ENCODE measurements around the gene DAZAP1.

The DAZAP1 gene

DNA sequence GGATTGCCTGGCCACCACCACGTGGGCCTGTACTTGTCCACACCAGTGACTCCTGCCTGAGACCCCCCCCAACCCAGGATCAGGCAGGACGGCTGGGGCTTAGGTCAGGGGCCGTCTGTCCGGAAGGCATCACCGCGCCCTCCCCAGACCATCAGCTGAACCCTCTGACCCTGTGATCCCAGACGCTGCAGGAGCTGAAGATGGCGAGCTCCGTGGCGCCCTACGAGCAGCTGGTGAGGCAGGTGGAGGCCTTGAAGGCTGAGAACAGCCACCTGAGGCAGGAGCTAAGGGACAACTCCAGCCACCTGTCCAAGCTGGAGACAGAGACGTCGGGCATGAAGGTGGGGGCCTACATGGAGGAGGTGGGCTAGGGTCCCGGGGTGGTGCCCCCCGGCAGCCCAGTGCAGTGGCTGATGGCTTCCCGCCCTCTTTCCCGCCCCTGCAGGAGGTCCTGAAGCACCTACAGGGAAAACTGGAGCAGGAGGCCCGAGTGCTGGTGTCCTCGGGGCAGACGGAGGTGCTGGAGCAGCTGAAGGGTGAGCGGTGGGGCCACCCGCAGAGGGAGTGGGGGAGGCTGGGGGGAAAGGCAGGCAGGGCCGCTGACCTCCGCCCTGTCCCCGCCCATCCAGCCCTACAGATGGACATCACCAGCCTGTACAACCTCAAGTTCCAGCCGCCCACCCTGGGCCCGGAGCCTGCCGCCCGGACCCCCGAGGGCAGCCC, 45.6 kb downstream of the DAZAP1 start:
- TF ChIP-seq FOXK2 (IDR thresholded peaks at IDR 0.05) (no peak), FOXM1 (IDR thresholded peaks at IDR 0.05; ENCODE audit: borderline replicate concordance) (no peak), LEF1 (IDR thresholded peaks at IDR 0.05; ENCODE audit: borderline replicate concordance) (no peak), SP1 (IDR thresholded peaks at IDR 0.05) (no peak), ARNT (IDR thresholded peaks at IDR 0.05) (no peak), NFRKB (IDR thresholded peaks at IDR 0.05) (no peak), FOXA1 (IDR thresholded peaks at IDR 0.05) (no peak), ELF4 (IDR thresholded peaks at IDR 0.05) (no peak), BHLHE40 (IDR thresholded peaks at IDR 0.05; ENCODE audit: borderline replicate concordance) (no peak), ZNF384 (IDR thresholded peaks at IDR 0.05) (no peak), TARDBP (IDR thresholded peaks at IDR 0.05) (no peak), HDGF (IDR thresholded peaks at IDR 0.05; ENCODE audit: borderline replicate concordance) (no peak)
- TF ChIP-seq, protein P1, sequence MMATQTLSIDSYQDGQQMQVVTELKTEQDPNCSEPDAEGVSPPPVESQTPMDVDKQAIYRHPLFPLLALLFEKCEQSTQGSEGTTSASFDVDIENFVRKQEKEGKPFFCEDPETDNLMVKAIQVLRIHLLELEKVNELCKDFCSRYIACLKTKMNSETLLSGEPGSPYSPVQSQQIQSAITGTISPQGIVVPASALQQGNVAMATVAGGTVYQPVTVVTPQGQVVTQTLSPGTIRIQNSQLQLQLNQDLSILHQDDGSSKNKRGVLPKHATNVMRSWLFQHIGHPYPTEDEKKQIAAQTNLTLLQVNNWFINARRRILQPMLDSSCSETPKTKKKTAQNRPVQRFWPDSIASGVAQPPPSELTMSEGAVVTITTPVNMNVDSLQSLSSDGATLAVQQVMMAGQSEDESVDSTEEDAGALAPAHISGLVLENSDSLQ (IDR thresholded peaks at IDR 0.05): no peak
- POLR2A ChIA-PET: interaction anchor here (1.2 to 1.9 kb wide), 2 partner anchors 9 to 184 kb away, joined by 3 to 6 read pairs; partner anchors contain the start of gene CIRBP
- no peak for DNase-seq (ENCODE audit: extremely low spot score)
- CTCF ChIA-PET: interaction anchor here (2.0 kb wide), 1 partner anchor 8 kb away, joined by 9 read pairs; no protein-coding TSS in a partner anchor

DNA sequence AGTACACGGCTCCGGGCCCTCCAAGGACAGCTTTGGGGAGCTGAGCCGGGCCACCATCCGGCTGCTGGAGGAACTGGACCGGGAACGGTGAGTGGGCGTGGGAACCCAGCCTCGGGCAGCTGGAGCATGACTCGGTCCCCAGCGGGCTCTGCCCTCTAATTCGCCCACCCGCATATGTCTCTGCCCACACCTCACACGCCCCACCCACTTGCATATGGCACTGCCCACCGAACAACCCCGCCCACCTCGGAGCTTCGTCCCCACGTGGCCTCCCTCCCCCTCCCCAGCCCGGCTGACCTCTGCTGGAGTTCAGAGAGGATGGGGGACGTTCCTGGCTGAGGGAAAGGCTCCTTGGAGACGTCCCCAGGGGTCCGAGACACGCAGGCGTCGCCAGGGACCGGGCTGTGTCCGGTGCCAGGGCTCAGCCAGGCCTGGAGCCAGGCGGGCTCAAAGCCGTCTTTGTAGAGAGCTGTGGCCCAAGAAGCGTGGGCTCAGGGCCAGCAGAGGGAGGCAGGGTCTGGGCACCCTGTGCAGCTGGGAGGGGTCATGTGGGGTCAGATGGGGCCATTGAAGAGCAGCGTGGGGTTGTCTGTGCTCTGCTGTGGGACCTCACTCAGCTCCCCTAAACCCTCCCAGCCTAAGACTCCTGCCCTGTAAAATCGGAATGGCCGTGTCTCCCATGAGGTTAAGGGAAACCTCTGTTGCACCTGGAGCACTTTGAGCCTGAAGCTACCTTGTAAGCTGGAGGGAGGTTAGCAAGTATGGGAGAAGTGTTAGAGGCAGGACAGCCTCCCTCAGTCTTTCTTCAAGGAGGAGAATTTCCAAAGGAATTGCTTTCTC, 46.4 kb downstream of the DAZAP1 start:
- TF ChIP-seq SUZ12 (IDR thresholded peaks at IDR 0.05): no peak
- peak; percentile 80 for TF ChIP-seq L3MBTL2 (conservative IDR thresholded peaks at IDR 0.05)
- no peak for DNase-seq (ENCODE audit: extremely low spot score)
- ChIA-PET POLR2A (interaction anchor here (1.1 to 1.9 kb wide), 3 partner anchors 9 to 185 kb away, joined by 3 to 6 read pairs (median 3); partner anchors contain the start of gene CIRBP), CTCF (interaction anchor here (0.8 to 2.0 kb wide), 3 partner anchors 9 to 51 kb away, joined by 3 to 9 read pairs (median 3); no protein-coding TSS in a partner anchor)

DNA sequence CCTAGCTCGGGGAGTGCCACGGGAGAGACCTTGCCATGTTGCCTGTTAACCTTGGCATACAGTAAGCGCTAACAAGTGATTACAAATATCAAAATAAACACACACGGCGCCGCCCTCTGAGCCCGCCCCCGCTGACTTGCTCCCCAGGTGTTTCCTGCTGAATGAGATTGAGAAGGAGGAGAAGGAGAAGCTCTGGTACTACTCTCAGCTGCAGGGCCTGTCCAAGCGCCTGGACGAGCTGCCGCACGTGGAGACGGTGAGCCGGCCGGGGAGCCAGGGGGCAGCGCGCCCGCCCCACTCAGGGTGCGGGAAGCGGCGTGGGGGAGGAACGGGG, 47.6 kb downstream of the DAZAP1 start:
- ChIA-PET POLR2A (interaction anchor here (1.1 to 1.5 kb wide), 3 partner anchors 12 to 186 kb away, joined by 3 to 6 read pairs (median 3); partner anchors contain the start of gene CIRBP), CTCF (interaction anchor here (2.0 kb wide), 1 partner anchor 10 kb away, joined by 9 read pairs; no protein-coding TSS in a partner anchor)
- TF ChIP-seq LEF1 (IDR thresholded peaks at IDR 0.05; ENCODE audit: borderline replicate concordance) (no peak), TARDBP (IDR thresholded peaks at IDR 0.05) (no peak), NFRKB (IDR thresholded peaks at IDR 0.05) (no peak), ARNT (IDR thresholded peaks at IDR 0.05) (no peak)
- DNase-seq (ENCODE audit: extremely low spot score): no peak

DNA sequence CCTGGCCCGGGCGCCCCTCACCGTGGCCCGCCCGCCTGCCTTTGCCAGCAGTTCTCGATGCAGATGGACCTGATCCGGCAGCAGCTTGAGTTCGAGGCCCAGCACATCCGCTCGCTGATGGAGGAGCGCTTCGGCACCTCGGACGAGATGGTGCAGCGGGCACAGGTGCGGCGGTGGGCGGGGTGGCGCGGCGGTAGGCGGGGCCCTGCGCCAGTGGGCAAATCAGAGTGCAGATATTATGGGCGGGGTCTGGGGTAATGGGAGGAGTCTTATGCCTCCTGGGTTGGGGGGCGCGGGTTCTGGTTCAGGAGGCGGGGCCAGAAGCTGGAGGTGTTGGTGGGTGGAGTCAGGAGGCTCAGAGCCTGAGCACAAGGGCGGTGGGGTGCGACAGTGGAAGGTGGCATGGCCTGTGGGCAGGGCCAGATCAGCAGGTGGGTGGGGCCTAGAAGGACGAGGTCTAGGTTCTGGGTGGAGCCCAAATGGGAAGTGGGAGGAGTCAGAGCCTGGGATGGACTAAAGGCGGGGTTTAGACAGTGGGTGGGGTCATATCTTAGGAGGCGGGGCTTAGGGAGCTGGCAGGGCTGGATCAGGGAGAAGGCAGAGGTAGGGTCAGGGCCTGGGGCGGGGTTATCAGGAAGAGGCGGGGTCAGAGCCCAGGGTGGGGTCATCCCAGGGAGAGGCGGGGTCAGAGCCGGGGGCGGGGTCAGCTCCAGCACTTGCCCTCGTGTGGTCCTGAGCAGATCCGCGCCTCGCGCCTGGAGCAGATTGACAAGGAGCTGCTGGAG, 48.1 kb downstream of the DAZAP1 start:
- ChIA-PET CTCF (interaction anchor here (0.5 kb wide), 1 partner anchor 342 kb away, joined by 3 read pairs; no protein-coding TSS in a partner anchor), POLR2A (interaction anchor here (1.4 to 1.5 kb wide), 2 partner anchors 11 to 187 kb away, joined by 3 to 6 read pairs; partner anchors contain the start of gene CIRBP)
- TF ChIP-seq HDGF (IDR thresholded peaks at IDR 0.05; ENCODE audit: borderline replicate concordance): 0 out of 2 replicates have a peak, but pooled peaks have one; percentile 14
- no peak for TF ChIP-seq SUZ12 (IDR thresholded peaks at IDR 0.05)
- no peak for TF ChIP-seq LEF1 (IDR thresholded peaks at IDR 0.05; ENCODE audit: borderline replicate concordance)
- peak; percentile 96 for DNase-seq (ENCODE audit: extremely low spot score)

DNA sequence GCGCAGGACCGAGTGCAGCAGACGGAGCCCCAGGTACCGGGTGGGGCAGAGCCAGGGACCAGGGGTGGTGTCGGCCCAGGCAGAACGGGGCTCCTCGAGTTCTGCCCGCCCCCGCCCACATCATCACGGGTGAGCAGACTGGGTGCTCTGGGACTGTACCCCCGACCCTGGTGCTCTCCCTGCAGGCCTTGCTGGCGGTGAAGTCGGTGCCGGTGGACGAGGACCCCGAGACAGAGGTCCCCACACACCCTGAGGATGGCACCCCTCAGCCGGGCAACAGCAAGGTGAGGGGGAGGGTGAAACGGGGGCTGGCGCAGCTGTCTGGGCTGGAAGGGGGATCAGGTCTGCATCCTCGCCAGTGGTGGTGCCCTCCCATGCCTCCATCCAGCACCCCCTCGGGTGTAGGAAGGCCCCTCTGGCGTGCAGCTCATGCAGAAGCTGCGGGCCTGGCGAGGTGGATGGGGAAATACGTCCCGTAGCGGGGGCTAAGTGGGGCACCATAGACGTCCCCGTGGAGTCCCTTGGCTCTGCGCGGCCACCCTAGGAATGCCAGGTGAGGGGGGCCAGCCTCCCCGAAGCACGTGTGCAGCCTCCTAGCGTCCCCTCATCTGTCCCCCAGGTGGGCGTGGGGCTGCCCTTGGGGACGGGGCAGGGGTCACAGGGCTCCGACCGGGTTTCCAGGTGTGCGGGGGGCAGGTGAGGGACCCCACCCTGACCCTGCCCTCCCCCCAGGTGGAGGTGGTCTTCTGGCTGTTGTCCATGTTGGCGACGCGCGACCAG, 48.9 kb downstream of the DAZAP1 start:
- DNase-seq (ENCODE audit: extremely low spot score): no peak
- 0 out of 2 replicates have a peak, but pooled peaks have one; percentile 50 for TF ChIP-seq L3MBTL2 (conservative IDR thresholded peaks at IDR 0.05)
- TF ChIP-seq, protein P1 (IDR thresholded peaks at IDR 0.05): no peak
- TF ChIP-seq LEF1 (IDR thresholded peaks at IDR 0.05; ENCODE audit: borderline replicate concordance): no peak
- CTCF ChIA-PET: no interaction called here
- POLR2A ChIA-PET: interaction anchor here (1.4 to 1.5 kb wide), 2 partner anchors 12 to 187 kb away, joined by 3 to 6 read pairs; partner anchors contain the start of gene CIRBP

DNA sequence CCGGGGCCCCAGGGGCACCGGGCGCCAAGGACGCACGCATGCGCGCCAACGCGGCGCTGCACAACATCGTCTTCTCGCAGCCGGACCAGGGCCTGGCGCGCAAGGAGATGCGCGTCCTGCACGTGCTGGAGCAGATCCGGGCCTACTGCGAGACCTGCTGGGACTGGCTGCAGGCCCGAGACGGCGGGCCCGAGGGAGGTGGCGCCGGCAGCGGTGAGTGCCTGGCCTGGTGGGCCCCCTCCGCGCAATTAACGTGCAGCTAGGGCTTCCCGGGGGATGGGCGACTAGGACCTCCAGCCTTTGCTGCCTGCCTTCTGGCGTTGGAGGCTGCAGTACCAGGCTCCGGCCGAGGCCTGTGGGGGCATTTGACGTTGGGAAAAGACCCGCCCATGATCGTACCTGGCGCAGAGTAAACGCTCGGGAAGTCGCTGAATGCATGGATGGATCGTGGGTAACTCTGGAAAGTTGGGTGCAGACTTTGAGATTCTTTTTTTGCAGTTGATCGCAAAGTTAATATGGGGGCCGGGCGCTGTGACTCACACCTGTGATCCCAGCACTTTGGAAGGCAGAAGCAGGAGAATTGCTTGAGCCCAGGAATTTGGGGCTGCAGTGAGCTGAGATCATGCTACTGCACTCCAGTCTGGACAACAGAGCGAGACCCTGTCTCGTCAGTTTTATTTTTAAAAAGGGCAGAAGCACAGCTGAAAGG, 49.8 kb downstream of the DAZAP1 start:
- TF ChIP-seq SUZ12 (IDR thresholded peaks at IDR 0.05) (no peak), TARDBP (IDR thresholded peaks at IDR 0.05) (no peak), ELF4 (IDR thresholded peaks at IDR 0.05) (no peak)
- TF ChIP-seq, protein P1 (IDR thresholded peaks at IDR 0.05): no peak
- ChIA-PET POLR2A (interaction anchor here (1.4 kb wide), 1 partner anchor 13 kb away, joined by 3 read pairs; no protein-coding TSS in a partner anchor), CTCF (no interaction called here)
- no peak for DNase-seq (ENCODE audit: extremely low spot score)

All from HEK293T (cell line).